UCSD-AML1 (cell line): Measurements from ENCODE around the gene ACAP2.
"Not testable (repeated sequence)": the region's sequence is repeated elsewhere in the genome, so short reads cannot be mapped to it uniquely, and the experiment has no call there.

Source experiments
- DNase-seq: peaks from one replicate; lab custom pipeline; 2025; ENCODE audit not compliant: unreplicated experiment; lab: John Stamatoyannopoulos, UW

ACAP2 gene, protein sequence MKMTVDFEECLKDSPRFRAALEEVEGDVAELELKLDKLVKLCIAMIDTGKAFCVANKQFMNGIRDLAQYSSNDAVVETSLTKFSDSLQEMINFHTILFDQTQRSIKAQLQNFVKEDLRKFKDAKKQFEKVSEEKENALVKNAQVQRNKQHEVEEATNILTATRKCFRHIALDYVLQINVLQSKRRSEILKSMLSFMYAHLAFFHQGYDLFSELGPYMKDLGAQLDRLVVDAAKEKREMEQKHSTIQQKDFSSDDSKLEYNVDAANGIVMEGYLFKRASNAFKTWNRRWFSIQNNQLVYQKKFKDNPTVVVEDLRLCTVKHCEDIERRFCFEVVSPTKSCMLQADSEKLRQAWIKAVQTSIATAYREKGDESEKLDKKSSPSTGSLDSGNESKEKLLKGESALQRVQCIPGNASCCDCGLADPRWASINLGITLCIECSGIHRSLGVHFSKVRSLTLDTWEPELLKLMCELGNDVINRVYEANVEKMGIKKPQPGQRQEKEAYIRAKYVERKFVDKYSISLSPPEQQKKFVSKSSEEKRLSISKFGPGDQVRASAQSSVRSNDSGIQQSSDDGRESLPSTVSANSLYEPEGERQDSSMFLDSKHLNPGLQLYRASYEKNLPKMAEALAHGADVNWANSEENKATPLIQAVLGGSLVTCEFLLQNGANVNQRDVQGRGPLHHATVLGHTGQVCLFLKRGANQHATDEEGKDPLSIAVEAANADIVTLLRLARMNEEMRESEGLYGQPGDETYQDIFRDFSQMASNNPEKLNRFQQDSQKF

DNA sequence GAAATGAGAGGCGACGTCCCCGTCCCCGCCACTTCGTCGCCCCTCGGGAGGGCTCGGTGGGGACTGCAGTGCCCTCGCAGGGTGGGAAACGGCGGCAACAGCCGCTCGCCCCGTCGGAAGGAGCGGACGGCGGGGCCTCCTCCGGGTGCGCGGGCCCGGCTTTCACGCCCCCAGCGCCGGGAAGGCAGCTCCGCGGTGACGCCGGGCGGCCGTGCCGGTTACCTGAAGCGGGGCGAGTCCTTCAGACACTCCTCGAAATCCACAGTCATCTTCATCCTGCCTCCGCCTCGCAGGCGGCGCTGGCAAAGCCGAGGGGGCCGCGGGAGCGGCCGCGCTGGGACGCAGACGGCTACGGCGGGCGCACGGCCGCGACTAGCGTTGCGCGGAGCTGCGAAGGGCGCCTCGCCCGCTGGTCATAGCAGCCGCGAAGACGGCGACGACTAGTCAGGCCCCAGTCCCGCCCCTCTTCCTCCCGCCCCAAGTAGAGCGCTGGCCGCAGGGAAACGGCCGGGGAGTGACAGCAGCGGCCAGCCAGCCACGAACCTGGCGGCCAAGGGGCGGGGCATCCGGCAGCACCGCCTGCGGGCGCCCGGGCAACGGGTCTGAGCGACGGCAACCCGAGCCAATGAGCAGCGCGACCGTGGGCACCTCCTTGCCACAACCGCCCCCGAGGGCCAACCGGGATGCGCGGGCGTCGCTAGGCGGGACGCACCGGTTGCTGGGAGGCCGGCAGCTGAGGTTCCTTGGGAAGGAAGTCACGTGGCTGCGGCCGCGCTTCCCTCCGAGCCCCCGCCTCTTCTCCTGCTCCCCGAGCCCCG lies at the start of gene ACAP2:
Gene ACAP2, minus strand, starts transcription at position 448 of the 818 bp plus-strand sequence. Its CDS starts 173 bp downstream, at position 275.
- peak; percentile 100 for DNase-seq

GRCh38 chr3:195475614-195476013 lies 32.8 kb upstream of the ACAP2 start:
- no peak for DNase-seq

DNA sequence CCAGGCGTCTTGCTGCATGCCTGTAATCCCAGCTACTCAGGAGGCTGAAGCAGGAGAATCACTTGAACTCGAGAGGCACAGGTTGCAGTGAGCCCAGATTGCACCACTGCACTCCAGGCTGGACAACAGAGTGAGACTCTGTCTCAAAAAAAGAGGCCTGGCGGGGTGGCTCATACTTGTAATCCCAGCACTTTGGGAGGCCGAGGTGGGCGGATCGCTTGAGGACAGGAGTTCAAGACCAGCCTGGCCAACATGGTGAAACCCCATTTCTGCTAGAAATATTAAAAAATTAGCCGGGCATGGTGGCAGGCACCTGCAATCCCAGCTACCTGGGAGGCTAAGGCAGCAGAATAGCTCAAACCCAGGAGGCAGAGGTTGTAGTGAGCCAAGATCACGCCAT lies 32.3 kb upstream of the ACAP2 start:
- DNase-seq = not testable (repeated sequence)

- DNase-seq = no peak
Measured at GRCh38 chr3:195468841-195469240, 26.0 kb upstream of the ACAP2 start.

GRCh38 chr3:195468391-195468776 lies 25.6 kb upstream of the ACAP2 start:
- DNase-seq = no peak

- DNase-seq = no peak
Measured at GRCh38 chr3:195467641-195468390, 25.0 kb upstream of the ACAP2 start.

GRCh38 chr3:195466251-195466650 lies 23.4 kb upstream of the ACAP2 start:
- no peak for DNase-seq

GRCh38 chr3:195462922-195463321 lies 20.1 kb upstream of the ACAP2 start:
- DNase-seq = not testable (repeated sequence)

DNA sequence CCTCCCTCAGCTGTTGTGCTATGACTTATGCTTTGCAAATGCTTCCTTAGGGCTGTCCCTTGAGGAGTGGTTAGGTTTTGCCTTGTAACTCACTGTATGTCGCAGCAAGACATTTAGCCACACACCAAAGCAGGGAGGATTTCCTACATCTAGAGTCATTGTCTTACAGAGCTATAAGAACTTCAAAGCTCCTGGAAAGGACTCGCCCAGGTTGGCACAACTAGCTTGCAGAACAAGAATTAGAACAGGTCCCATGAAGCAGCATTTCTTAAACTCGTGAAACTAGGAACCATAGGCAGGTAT lies 19.4 kb upstream of the ACAP2 start:
- DNase-seq = no peak

DNA sequence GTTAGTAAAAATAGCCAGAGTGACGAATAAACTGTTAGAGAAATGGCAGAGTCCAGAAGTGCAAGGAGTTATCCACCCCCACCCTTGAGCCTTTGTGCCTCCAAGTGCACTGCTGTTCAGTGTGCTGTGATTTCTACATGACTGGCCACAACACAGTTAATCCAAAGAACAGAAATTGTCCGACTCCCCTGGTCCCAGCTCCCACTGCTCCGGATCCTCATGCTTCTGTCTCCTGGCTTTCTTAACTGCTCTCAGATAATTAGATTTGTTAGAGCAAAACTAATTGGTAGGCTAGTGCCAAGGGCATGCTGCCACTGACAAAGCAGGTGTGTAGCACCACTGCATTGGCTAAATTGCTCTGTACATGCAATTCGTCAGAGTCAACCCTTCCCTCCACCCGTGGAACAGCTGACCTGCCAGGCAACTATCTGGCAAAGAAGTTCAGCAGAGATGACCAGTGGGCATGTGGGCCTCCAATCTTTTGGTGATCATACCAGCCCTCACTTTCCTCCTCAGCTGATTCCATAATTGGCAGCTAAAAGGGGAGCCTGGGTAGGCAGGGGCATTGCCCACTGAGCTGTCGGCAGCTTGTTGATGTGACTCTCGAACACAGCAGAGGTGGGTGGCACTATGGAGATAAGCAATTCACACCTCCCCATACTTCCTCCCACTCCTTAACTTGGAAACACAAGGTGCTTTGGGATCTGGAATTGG lies 18.9 kb upstream of the ACAP2 start:
- DNase-seq = no peak

DNA sequence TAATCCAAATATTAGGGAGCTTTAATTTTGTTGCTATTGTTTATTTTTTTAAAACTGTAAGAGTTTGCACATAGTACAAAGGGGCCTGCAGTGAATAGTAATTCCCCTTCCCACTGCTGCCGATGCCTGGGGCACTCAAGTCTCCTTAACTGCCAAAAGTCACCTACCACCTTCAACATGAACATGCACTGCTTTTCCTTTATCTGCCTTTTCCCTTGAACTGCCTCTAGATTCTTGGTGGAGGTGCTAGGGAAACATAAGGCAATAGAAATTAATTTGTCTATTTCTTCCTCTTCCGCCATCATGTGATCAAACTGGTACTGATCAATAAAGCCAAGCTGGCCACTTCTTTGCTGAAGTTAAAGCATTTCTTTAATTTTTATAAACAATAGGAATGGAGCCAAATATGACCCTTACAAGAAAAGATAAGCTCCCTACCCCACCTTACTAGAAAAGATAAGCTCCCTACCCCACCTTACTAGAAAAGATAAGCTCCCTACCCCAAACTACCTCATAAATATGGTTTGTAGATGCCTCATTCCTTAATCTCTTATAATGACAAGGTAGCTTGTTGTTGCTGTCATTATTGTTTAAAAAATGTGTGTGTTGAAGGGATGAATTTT lies 17.4 kb upstream of the ACAP2 start:
- DNase-seq = no peak

DNA sequence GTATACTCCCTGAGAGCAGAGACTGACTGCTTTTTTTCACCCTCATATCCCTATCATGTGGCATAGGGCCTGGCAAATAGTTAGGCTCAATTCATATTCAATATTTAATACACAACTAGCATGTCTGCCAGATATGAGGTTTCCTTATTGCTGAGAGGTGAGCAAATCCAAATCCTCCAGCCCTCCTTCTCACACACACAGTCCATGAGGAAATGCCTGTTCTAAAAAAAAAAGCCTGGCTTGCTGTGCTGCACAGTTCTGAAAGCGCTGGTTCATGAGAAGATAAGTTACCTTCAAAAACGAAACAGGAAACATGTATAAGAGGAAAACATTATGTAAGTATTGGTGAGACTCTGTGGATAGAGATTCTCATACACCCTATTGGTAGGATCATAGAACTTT lies 15.5 kb upstream of the ACAP2 start:
- no peak for DNase-seq

DNA sequence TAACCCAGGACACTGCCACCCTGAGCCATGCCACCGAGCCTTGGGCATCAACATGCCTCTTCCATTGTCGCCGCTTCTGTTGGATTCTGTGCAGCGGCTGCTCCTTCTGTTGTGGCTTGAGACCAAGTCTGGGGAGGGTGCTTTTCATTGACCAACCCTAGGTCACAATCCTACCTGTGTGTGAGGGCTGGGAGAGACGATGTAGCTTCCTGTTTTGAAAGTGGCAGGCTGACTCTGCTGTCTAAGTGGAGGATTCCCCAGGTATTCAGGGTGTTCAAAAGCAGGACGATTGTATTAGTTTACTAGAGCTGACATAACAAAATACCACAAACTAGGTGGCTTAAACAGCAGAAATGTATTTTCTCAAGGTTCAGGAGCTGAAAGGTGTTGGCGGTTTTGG lies 13.0 kb upstream of the ACAP2 start:
- DNase-seq = no peak

DNA sequence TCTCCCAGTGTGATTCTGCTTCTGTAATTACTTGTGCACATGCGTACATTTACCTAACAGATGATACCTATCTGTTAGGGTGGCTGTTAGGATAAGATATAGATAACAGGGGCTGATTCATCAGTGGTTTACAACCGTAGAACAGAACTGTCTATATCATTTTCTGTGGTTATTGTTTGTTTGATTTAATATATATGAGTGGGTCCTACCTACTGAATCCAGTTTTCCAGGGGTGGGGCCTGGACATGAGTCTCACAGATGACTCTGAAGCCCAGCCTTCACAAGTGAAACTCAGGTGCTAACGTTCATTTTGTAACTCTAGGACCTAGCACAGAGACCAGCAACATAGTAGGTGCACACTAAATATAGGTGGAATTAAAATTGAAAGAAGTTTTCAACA lies 10.4 kb upstream of the ACAP2 start:
- no peak for DNase-seq

DNA sequence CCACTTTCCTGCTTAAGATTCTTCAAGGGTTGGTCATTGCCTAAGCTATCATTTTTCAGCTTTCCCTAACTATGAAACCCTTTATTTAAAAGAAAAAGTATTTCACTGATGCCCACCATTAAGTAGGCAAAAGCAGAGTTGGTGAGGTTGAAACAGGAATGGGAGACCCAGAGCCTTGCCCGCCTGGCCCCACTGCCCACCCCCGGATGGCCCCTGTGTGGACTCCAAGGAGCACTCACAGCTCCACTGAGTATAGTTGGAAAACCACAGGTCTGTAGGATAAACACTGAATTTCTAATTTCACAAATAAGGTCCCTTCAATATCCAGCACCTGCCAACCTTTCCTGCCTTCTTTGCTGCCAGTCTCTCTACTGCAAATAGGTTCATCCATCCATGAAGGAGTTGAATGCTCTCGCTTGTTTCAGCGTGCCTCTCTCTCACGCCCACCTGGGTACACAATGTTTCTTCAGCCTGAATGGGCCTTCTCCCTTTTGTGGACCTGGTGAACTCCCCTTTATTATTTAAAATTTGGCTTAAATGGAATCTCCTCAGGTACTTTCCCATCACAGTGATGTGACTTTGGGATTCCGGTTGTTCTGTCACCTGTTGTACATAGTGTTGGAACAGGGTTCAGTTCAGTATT lies 8.7 kb upstream of the ACAP2 start:
- no peak for DNase-seq

GRCh38 chr3:195450731-195451229 lies 8.0 kb upstream of the ACAP2 start:
- no peak for DNase-seq

DNA sequence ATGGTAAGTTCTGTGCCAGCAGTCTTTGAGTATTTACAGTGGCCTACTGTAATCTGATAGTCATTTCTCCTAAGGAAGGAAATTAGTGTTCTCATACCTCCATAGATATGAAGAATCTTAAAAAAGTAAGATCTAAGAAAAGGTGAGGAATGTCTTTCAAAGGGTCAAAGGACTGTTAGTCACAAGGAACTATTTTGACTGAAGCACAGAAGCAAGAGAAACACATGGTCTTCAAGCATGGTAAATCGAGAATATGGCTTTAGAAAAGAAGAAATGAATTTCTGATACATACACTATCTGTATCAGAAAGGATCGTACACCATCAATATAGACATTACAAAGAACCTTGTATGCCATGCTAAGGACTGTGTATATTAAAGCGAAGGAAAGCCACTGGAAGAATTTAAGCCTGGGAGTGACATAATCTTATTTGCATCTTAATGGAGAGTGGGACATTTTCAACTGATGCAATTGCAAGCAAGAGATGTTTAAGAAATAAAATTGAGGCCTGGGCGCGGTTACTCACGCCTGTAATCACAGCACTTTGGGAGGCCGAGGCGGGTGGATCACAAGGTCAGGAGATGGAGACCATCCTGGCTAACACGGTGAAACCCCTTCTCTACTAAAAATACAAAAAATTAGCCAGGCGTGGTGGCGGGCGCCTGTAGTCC lies 5.5 kb upstream of the ACAP2 start:
- DNase-seq = no peak

DNA sequence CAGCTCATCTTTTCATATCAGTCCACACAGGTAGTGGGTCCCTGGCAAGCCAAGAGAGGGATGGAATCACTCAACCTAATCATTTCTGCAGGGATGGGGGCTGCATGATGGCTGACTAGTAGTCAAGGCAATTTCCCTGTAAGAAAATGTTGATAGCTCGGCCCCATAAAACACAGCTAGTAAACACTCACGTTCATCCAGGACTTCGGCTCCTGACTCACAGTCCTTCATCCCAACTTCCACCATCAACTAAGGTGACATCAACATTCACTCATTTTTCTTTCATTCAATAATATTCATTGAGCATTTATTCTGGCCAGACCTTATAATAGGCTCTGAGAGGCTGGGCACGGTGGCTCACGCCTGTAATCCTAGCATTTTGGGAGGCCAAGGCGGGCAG lies 4.4 kb upstream of the ACAP2 start:
- DNase-seq = no peak

DNA sequence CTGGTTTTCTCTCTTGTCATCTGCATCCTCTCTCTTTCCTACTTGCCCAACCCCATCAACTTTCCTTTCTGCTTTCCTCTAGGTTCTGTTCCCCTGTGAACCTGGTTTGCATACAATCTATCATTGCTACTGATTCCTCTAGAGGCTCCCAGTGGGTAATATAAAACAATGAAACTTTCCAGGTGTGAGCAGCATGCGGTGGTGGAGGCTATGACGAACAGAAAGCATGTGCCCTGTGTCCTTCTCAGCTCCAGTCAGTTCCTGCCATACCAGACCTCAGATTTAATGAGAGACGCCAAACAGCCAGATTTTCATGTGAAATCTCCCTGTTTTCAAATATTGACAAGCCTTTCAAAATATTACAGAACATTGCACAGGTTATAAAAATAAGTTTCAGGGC lies 3.5 kb upstream of the ACAP2 start:
- DNase-seq = no peak
